HL-60 (cell line): Measurements from ENCODE around the gene INPP4B.

Source experiments
- GABPA ChIP-seq: IDR thresholded peaks from 2 replicates; pipeline ENCODE4 v1.6.1; 2012; ENCODE audit warnings: low read depth
- POLR2AphosphoS5 ChIP-seq: IDR thresholded peaks from 2 replicates; pipeline ENCODE4 v1.6.1; 2012; ENCODE audit warnings: low read depth
- SPI1 ChIP-seq: IDR thresholded peaks from 2 replicates; pipeline ENCODE4 v1.6.1; 2012; ENCODE audit warnings: low read depth, mild to moderate bottlenecking, borderline replicate concordance
- TF ChIP-seq, protein P1 (sequence below): IDR thresholded peaks from one replicate; pipeline ENCODE4 v1.5.1; 2011; ENCODE audit warnings: low read length, control low read depth, inconsistent platforms; ENCODE audit not compliant: insufficient read depth

DNA sequence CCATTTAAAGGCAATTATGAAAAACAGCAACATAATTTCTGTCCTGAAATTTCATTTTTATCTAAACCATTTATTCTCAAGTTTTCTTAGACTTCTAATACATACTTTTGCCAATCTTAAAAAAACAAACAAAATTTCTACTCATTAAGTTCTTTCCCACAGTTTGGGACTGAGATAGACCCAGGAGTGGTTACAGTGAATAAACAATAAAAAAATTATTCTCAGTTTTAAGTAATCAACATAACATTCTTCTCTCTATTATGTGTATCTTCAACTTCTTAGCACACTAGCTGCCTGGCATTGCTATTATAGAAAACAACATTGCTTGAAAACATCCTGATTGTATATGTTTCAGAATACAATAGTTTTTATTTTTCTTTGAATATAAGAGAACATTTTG is 676.9 kb downstream of the INPP4B start:
- TF ChIP-seq, protein P1, sequence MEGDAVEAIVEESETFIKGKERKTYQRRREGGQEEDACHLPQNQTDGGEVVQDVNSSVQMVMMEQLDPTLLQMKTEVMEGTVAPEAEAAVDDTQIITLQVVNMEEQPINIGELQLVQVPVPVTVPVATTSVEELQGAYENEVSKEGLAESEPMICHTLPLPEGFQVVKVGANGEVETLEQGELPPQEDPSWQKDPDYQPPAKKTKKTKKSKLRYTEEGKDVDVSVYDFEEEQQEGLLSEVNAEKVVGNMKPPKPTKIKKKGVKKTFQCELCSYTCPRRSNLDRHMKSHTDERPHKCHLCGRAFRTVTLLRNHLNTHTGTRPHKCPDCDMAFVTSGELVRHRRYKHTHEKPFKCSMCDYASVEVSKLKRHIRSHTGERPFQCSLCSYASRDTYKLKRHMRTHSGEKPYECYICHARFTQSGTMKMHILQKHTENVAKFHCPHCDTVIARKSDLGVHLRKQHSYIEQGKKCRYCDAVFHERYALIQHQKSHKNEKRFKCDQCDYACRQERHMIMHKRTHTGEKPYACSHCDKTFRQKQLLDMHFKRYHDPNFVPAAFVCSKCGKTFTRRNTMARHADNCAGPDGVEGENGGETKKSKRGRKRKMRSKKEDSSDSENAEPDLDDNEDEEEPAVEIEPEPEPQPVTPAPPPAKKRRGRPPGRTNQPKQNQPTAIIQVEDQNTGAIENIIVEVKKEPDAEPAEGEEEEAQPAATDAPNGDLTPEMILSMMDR, result no peak
- TF ChIP-seq SPI1, result no peak
- no peak for TF ChIP-seq POLR2AphosphoS5
- TF ChIP-seq GABPA, result no peak
